Body of pancreas (tissue), 4 donors: ENCODE results near the gene ZCCHC7.

Experiments
- POLR2A ChIP-seq, 3 donors: fragments of 450-650 bp; IDR thresholded peaks; one replicate each; pipeline ENCODE4 v1.6.1; 2016; ENCODE audit warnings: antibody characterized with exemption in 3 of 3, mild to moderate bottlenecking in 2 of 3
- TF ChIP-seq, protein P1 (sequence below), 7 experiments: fragments of 450-650 bp in 4 of 7; fragments of 200-600 bp in 3 of 7; sonication (generic) in 3 of 7; IDR thresholded peaks; one replicate each; pipeline ENCODE4 v1.5.1; 2016 to 2019; ENCODE audit warnings: antibody characterized with exemption in 7 of 7

DNA sequence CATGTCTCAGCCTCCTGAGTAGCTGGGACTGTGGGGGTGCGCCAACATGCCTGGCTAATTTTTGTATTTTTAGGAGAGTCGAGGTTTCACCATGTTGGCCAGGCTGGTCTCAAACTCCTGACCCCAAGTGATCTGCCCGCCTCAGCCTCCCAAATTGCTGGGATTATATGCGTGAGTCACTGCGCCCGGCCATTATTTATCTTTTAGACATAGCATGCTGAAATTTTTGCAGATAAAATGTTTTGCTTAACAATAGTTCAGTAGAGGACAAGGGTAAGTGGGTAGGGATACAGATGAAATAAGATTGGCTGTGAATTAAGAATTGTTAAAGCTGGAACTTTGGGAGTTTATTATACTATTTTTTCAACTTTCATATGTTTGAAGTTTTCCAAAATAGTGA, 151.3 kb downstream of the ZCCHC7 start:
- TF ChIP-seq, protein P1, sequence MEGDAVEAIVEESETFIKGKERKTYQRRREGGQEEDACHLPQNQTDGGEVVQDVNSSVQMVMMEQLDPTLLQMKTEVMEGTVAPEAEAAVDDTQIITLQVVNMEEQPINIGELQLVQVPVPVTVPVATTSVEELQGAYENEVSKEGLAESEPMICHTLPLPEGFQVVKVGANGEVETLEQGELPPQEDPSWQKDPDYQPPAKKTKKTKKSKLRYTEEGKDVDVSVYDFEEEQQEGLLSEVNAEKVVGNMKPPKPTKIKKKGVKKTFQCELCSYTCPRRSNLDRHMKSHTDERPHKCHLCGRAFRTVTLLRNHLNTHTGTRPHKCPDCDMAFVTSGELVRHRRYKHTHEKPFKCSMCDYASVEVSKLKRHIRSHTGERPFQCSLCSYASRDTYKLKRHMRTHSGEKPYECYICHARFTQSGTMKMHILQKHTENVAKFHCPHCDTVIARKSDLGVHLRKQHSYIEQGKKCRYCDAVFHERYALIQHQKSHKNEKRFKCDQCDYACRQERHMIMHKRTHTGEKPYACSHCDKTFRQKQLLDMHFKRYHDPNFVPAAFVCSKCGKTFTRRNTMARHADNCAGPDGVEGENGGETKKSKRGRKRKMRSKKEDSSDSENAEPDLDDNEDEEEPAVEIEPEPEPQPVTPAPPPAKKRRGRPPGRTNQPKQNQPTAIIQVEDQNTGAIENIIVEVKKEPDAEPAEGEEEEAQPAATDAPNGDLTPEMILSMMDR (IDR thresholded peaks at IDR 0.05), result no peak
- no peak for TF ChIP-seq POLR2A (IDR thresholded peaks at IDR 0.05)
